Stomach smooth muscle (tissue), 2 donors: Measurements from ENCODE around the gene ZFPM1.
"Not testable (repeated sequence)": the region's sequence is repeated elsewhere in the genome, so short reads cannot be mapped to it uniquely, and the experiment has no call there.

ENCODE experiments used
- H3K27ac ChIP-seq: one replicate; pipeline ENCODE4 v1.7.0; 2013; ENCODE audit warnings: mild to moderate bottlenecking, low read length, inconsistent platforms
- H3K27me3 ChIP-seq, 2 donors: one replicate each; pipeline ENCODE4 v1.7.0; 2013; ENCODE audit warnings: low read length in 2 of 2; ENCODE audit not compliant: insufficient read depth in 2 of 2, control insufficient read depth in 1 of 2
- H3K36me3 ChIP-seq, 2 donors: one replicate each; pipeline ENCODE4 v1.7.0; 2013; ENCODE audit warnings: low read length in 2 of 2; ENCODE audit not compliant: control insufficient read depth in 2 of 2, insufficient read depth in 2 of 2
- H3K4me1 ChIP-seq: one replicate; pipeline ENCODE4 v1.7.0; 2013; ENCODE audit warnings: low read length; ENCODE audit not compliant: control insufficient read depth, insufficient read depth
- H3K4me3 ChIP-seq, 2 donors: one replicate each; pipeline ENCODE4 v1.7.0; 2013; ENCODE audit warnings: low read length in 2 of 2
- H3K9ac ChIP-seq, 2 donors: one replicate each; pipeline ENCODE4 v1.7.0; 2013; ENCODE audit warnings: low read length in 2 of 2, mild to moderate bottlenecking in 1 of 2
- H3K9me3 ChIP-seq, 2 donors: one replicate each; pipeline ENCODE4 v1.7.0; 2013; ENCODE audit warnings: low read length in 2 of 2; ENCODE audit not compliant: control insufficient read depth in 2 of 2
- donor health status: healthy.
- donor health status: Pancreatic carcinoma.

ZFPM1 gene

DNA sequence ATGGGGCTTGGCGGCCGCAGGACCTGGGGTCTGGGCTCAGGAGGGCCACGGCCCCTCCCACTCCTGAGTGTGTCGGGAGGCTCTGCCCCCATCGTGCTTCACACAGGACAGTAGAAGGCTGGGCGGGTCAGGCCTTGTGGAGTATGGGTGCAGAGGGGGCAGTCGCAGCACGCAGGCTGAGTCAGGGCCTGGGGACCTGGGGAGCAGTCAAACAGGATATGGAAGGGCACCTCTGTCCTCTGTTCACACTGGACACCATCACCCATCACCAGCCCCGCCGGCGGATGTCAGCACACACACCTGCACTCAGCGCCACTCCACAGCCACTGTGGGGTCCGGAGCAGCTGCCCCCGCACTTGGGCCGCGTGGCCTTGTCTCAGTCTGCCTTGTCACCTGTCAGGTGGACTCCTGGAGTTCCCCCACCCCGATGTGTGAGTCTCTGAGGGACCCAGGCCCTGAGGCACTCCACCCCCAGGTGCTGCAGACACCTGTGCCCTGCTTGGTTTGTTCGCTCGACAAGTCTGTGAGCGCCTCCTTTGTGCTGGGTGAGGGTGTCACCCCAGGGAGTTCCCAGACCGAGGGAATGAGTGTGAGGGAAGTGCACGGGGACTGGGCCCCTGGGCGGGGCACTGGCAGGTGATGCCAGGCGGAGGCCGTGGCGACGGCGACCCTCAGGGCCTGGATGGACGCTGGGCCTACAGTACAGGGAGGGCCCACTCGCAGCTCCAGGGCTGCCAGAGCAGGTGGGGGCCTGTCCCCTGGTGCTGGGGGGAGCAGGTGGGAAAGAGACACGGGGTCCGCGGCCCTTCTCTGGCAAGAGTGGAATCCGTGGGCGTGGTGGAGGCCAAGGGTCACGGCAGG is 31.7 kb downstream of the ZFPM1 start:
- Histone ChIP-seq H3K4me1 (no peaks in the 10 kb centered on the region), H3K9ac (no peak overlapping the region), H3K9me3 (no peaks in the 10 kb centered on the region), H3K27me3 (peaks cover 0 to 13% of the 10 kb centered on the region in 2 donors), H3K27ac (no peak overlapping the region), H3K4me3 (no peak overlapping the region), H3K36me3 (no peaks in the 10 kb centered on the region)

- not testable (repeated sequence) for H3K4me1 ChIP-seq, H3K9ac ChIP-seq, H3K9me3 ChIP-seq, H3K27ac ChIP-seq, H3K4me3 ChIP-seq, H3K36me3 ChIP-seq
- H3K27me3 ChIP-seq, result peaks cover 0 to 13% of the 10 kb centered on the region in 2 donors
These were observed 32.3 kb downstream of the ZFPM1 start for GRCh38 chr16:88485366-88485741.

DNA sequence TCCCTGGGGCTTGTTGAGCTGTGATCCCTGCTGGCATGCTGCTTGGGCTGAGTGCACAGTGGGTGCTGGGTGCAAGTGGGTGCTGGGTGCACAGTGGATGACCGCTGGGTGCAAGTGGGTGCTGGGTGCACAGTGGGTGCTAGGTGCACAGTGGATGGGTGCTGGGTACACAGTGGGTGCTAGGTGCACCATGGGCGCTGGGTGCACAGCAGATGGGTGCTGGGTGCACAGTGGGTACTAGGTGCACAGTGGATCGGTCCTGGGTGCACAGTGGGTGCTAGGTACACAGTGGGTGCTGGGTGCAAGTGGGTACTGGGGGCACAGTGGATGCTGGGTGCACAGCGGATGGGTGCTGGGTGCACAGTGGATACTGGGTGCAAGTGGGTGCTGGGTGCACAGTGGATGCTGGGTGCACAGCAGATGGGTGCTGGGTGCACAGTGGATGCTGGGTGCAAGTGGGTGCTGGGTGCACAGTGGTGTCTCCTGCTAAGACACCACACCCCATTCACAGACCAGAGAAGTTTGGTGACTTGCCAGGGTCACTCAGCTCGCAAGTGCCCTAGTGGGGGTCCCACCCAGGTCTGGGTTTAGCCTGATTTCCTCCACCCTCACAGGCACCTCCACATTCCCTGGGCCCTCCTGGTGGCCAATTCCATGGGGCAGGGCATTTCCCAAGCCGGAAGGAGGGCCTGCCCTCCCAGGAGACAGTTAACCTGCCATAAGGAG is 33.5 kb downstream of the ZFPM1 start:
- H3K9ac ChIP-seq, result no peak overlapping the region

DNA sequence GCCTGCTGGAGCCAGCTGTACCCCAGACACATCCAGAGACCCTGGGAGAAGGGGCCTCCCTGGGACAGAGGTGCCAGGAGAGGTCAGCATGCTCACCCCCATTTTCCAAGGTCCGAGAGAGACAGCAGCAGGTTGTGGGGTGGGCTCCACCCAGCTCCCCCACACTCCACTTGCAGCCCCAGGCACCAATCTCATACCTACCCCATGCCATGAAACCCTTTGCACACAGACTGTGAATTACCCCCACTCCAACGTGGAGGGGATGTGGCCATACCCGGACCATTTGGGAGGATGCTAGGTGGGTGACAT is 34.0 kb downstream of the ZFPM1 start:
- H3K27ac ChIP-seq, result no peak overlapping the region

More for the DNA sequence above, 33.5 kb downstream of the ZFPM1 start:
- Histone ChIP-seq H3K27me3 (peaks cover 0 to 13% of the 10 kb centered on the region in 2 donors), H3K4me1 (no peaks in the 10 kb centered on the region), H3K4me3 (no peak overlapping the region), H3K36me3 (no peaks in the 10 kb centered on the region), H3K9me3 (no peaks in the 10 kb centered on the region), H3K27ac (no peak overlapping the region)

GRCh38 chr16:88487920-88488851 is 35.1 kb downstream of the ZFPM1 start:
- no peaks in the 10 kb centered on the region for H3K36me3 ChIP-seq
- H3K27ac ChIP-seq, result no peak overlapping the region
- H3K9ac ChIP-seq, result no peak overlapping the region
- no peak overlapping the region for H3K4me3 ChIP-seq
- no peaks in the 10 kb centered on the region for H3K4me1 ChIP-seq
- H3K27me3 ChIP-seq, result peaks cover 0 to 6% of the 10 kb centered on the region in 2 donors
- no peaks in the 10 kb centered on the region for H3K9me3 ChIP-seq

More for the DNA sequence above, 34.0 kb downstream of the ZFPM1 start:
- peaks cover 0 to 10% of the 10 kb centered on the region in 2 donors for H3K27me3 ChIP-seq
- H3K9ac ChIP-seq, result no peak overlapping the region
- H3K4me1 ChIP-seq, result no peaks in the 10 kb centered on the region
- no peaks in the 10 kb centered on the region for H3K9me3 ChIP-seq
- H3K36me3 ChIP-seq, result no peaks in the 10 kb centered on the region
- no peak overlapping the region for H3K4me3 ChIP-seq

- Histone ChIP-seq H3K36me3 (no peaks in the 10 kb centered on the region), H3K9ac (no peak overlapping the region), H3K27ac (no peak overlapping the region), H3K4me1 (no peaks in the 10 kb centered on the region), H3K4me3 (no peak overlapping the region), H3K9me3 (no peaks in the 10 kb centered on the region), H3K27me3 (peaks cover 0 to 5% of the 10 kb centered on the region in 2 donors)
These were observed 36.2 kb downstream of the ZFPM1 start for GRCh38 chr16:88489163-88489741.

GRCh38 chr16:88491001-88491559 is 38.0 kb downstream of the ZFPM1 start:
- Histone ChIP-seq H3K27me3 (peaks cover 0 to 2% of the 10 kb centered on the region in 2 donors), H3K9ac (no peak overlapping the region), H3K4me3 (no peak overlapping the region), H3K9me3 (no peaks in the 10 kb centered on the region), H3K4me1 (no peaks in the 10 kb centered on the region), H3K27ac (no peak overlapping the region), H3K36me3 (no peaks in the 10 kb centered on the region)

GRCh38 chr16:88491560-88492310 is 38.7 kb downstream of the ZFPM1 start:
- Histone ChIP-seq H3K27ac (no peak overlapping the region), H3K9ac (no peak overlapping the region), H3K4me1 (no peaks in the 10 kb centered on the region), H3K4me3 (no peak overlapping the region), H3K36me3 (no peaks in the 10 kb centered on the region), H3K9me3 (no peaks in the 10 kb centered on the region), H3K27me3 (no peaks in the 10 kb centered on the region)

DNA sequence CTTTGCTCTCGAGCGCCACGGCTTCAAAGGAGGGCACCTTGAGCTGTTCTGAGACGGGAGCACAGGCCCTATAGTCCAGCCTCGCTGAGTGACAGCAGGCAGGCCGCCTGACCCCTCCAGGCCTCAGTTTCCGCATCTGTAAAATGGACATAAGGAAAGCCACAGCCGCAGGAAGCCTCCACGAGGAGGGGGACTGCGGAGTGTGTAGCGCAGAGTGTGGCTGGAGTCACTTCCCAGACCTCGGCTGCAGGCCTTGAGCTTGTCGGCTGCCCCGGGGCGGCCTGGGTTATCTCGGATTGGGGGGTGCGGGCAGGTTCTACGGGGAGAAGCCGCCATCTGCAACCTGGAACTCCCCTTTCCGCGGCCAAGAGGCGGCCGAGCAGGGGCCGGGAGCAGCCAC is 40.8 kb downstream of the ZFPM1 start:
- Histone ChIP-seq H3K27me3 (peaks cover 0 to 3% of the 10 kb centered on the region in 2 donors), H3K36me3 (no peaks in the 10 kb centered on the region), H3K9me3 (no peaks in the 10 kb centered on the region), H3K27ac (no peak overlapping the region), H3K9ac (no peak overlapping the region), H3K4me1 (no peaks in the 10 kb centered on the region), H3K4me3 (no peak overlapping the region)
